ENCODE data around the gene TBC1D9.

DNA sequence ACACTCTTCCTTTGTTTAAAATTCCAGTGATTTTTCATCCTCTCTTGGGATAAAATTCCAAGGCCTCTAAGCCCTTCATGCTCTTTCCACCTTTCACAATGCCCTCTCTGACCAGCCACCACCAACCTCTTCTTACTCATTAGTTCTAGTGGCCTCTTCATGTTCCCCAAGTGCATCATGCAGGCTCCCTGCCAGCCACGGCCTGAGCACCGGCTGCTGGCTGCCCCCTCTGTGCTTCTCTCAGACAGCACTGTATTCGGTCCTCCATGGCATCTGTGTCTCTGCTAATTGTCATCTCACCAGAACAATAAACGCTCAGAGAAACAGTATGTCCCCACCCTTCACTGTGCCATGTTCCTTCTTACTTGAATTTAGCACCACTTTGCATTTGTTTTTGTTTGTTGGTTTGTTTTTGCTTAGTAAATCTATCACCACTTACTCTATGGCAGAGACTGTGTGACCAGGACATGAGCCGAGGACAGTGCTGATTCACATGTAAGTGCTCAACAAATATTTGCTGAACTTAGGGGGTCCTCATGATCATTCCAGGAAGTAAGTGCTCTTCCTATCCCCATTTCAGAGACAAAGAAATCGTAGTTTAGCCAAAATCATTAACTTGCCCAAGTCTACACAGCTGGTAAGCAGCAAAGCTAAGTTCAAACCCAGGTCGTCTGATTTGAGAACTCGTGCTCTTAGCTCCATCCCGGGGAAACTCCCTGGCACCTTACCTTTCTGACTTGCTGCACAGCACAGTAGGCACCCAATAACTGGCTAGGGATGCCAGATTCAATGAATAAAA, 110.4 kb downstream of the TBC1D9 start:
- TF ChIP-seq POLR2AphosphoS5 (IDR thresholded peaks at IDR 0.05; ENCODE audit: borderline replicate concordance, low read depth, low read length) = no peak
- TF ChIP-seq EZH2 (IDR thresholded peaks at IDR 0.05) = no peak
- no peak for TF ChIP-seq FOXP2 (optimal IDR thresholded peaks at IDR 0.05; ENCODE audit: control extremely low read depth, extremely low read length, insufficient read depth)
